GM23248 (cell line): ENCODE measurements around the gene MXI1. TPM values are rescaled to one million over a fixed set of nuclear protein-coding genes. Genes with fewer than 3 reads are reported as not detected.
"Not testable (repeated sequence)": the region's sequence is repeated elsewhere in the genome, so short reads cannot be mapped to it uniquely, and the experiment has no call there.

Experiments
- DNase-seq: peaks from one replicate; pipeline ENCODE4 v3.0.0-alpha.2; 2015
- H2AFZ ChIP-seq: fragments of 200-600 bp; sonication (generic); 2 replicates; pipeline ENCODE4 v1.6.1; 2016; ENCODE audit warnings: antibody characterized with exemption
- H3F3A ChIP-seq: fragments of 200-600 bp; sonication (generic); 2 replicates; pipeline ENCODE4 v1.6.1; 2016; ENCODE audit warnings: mild to moderate bottlenecking, antibody characterized with exemption, mixed run types; ENCODE audit not compliant: insufficient read depth
- H3K27ac ChIP-seq: fragments of 200-600 bp; sonication (generic); 2 replicates; pipeline ENCODE4 v1.5.1; 2016; ENCODE audit warnings: mild to moderate bottlenecking
- H3K27me3 ChIP-seq: fragments of 200-600 bp; sonication (generic); replicated peaks from 2 replicates; pipeline ENCODE4 v1.6.1; 2016; ENCODE audit warnings: mild to moderate bottlenecking; ENCODE audit not compliant: insufficient read depth
- H3K36me3 ChIP-seq: fragments of 200-600 bp; sonication (generic); 2 replicates; pipeline ENCODE4 v1.6.1; 2016; ENCODE audit warnings: low read depth, mild to moderate bottlenecking
- H3K4me1 ChIP-seq: fragments of 200-600 bp; sonication (generic); 2 replicates; pipeline ENCODE4 v1.6.1; 2016; ENCODE audit warnings: mild to moderate bottlenecking; ENCODE audit not compliant: insufficient read depth
- H3K4me2 ChIP-seq: fragments of 200-600 bp; sonication (generic); one replicate; pipeline ENCODE4 v1.6.1; 2016; ENCODE audit warnings: mild to moderate bottlenecking; ENCODE audit not compliant: unreplicated experiment
- H3K4me3 ChIP-seq: fragments of 200-600 bp; sonication (generic); 2 replicates; pipeline ENCODE4 v1.5.1; 2016; ENCODE audit warnings: mild to moderate bottlenecking
- H3K79me2 ChIP-seq: fragments of 200-600 bp; sonication (generic); 2 replicates; pipeline ENCODE4 v1.6.1; 2016; ENCODE audit warnings: mild to moderate bottlenecking; ENCODE audit not compliant: insufficient read depth
- H3K9ac ChIP-seq: fragments of 200-600 bp; sonication (generic); 2 replicates; pipeline ENCODE4 v1.6.1; 2016; ENCODE audit warnings: mild to moderate bottlenecking
- H3K9me2 ChIP-seq: fragments of 200-600 bp; sonication (generic); 2 replicates; pipeline ENCODE4 v1.6.1; 2016; ENCODE audit warnings: mixed run types, mild to moderate bottlenecking, moderate library complexity; ENCODE audit not compliant: insufficient read depth
- H3K9me3 ChIP-seq: fragments of 200-600 bp; sonication (generic); one replicate; pipeline ENCODE4 v1.6.1; 2017; ENCODE audit warnings: low read depth
- H4K20me1 ChIP-seq: fragments of 200-600 bp; sonication (generic); 2 replicates; pipeline ENCODE4 v1.6.0; 2016; ENCODE audit not compliant: insufficient read depth
- EZH2 ChIP-seq: fragments of 200-600 bp; sonication (generic); IDR thresholded peaks from 2 replicates; pipeline ENCODE4 v1.6.1; 2018; ENCODE audit warnings: antibody characterized with exemption, mild to moderate bottlenecking; ENCODE audit not compliant: insufficient read depth, poor library complexity, severe bottlenecking
- EZH2phosphoT487 ChIP-seq: fragments of 200-600 bp; sonication (generic); IDR thresholded peaks from 2 replicates; pipeline ENCODE4 v1.6.1; 2018; ENCODE audit warnings: antibody characterized with exemption, moderate library complexity, mild to moderate bottlenecking, low read depth; ENCODE audit not compliant: insufficient read depth
- WGBS, 2 experiments: methylation state at CpG; one replicate each; pipeline ENCODE4 v1.1.6; 2015 to 2017; ENCODE audit warnings: low lambda C conversion rate in 2 of 2, low coverage in 1 of 2; ENCODE audit errors: missing lambda C conversion rate in 2 of 2; 5-methylcytosine and 5-hydroxymethylcytosine counted together
- in situ Hi-C: fragments of 300-500 bp; cut with MboI; formaldehyde crosslinking; loops from 2 replicates; pipeline ENCODE4 v1.15.0; 2020
- polyA plus RNA-seq: library from polyadenylated mRNA; unstranded; fragments of >200 nt; fragmentation: Nextera tagmentation; extraction: Ambion mirVana; gene quantifications from 2 replicates; pipeline ENCODE4 v1.2.1, GENCODE V29; 2016
- total RNA-seq: library from RNA; depleted of rRNA; stranded (reverse); fragments of >200 nt; shearing (Covaris generic); gene quantifications from 2 replicates; pipeline ENCODE4 v1.2.3, GENCODE V29; 2014

The MXI1 gene
- total and polyA plus RNA-seq, 2 experiments from 2014 or later = 17.6 to 25.7 TPM

GRCh38 chr10:110242511-110242910, 35.1 kb downstream of the MXI1 start:
- no peaks in the 10 kb centered on the region for H3K36me3 ChIP-seq
- DNase-seq = no peak
- H3K79me2 ChIP-seq = peaks cover 39% of the 10 kb centered on the region
- no peaks in the 10 kb centered on the region for H3K9me3 ChIP-seq
- no peaks in the 10 kb centered on the region for H4K20me1 ChIP-seq
- H3K9me2 ChIP-seq = no peaks in the 10 kb centered on the region; the same call in 1 of the 2 replicates
- 98 to 100% methylated on average over 1 of the region's 1 CpG for WGBS, 2 experiments
- TF ChIP-seq EZH2phosphoT487 (no peak), EZH2 (no peak)
- in situ Hi-C loops = no loop called here
- no peak overlapping the region for H2AFZ ChIP-seq
- no peak overlapping the region for H3K4me3 ChIP-seq
- H3K27me3 ChIP-seq = no peaks in the 10 kb centered on the region
- no peak overlapping the region for H3K4me2 ChIP-seq
- H3K4me1 ChIP-seq = no peaks in the 10 kb centered on the region
- 0 out of 2 replicates have a peak, but pooled peaks cover 4% of the 10 kb centered on the region for H3F3A ChIP-seq
- H3K27ac ChIP-seq = no peak overlapping the region
- no peak overlapping the region for H3K9ac ChIP-seq

GRCh38 chr10:110244550-110244949, 37.1 kb downstream of the MXI1 start:
- no peaks in the 10 kb centered on the region for H3K4me1 ChIP-seq
- no peak for DNase-seq
- no peaks in the 10 kb centered on the region for H4K20me1 ChIP-seq
- no peak overlapping the region for H2AFZ ChIP-seq
- TF ChIP-seq EZH2phosphoT487 (no peak), EZH2 (no peak)
- H3K9ac ChIP-seq = no peak overlapping the region
- 0 out of 2 replicates have a peak, but pooled peaks cover 4% of the 10 kb centered on the region for H3F3A ChIP-seq
- in situ Hi-C loops = no loop called here
- H3K27me3 ChIP-seq = no peaks in the 10 kb centered on the region
- no peak overlapping the region for H3K4me3 ChIP-seq
- H3K4me2 ChIP-seq = no peak overlapping the region
- H3K9me3 ChIP-seq = no peaks in the 10 kb centered on the region
- no peaks in the 10 kb centered on the region for H3K36me3 ChIP-seq
- no peaks in the 10 kb centered on the region; the same call in 1 of the 2 replicates for H3K9me2 ChIP-seq
- 73 to 91% methylated on average over 3 of the region's 3 CpGs for WGBS, 2 experiments
- peaks cover 32% of the 10 kb centered on the region for H3K79me2 ChIP-seq
- H3K27ac ChIP-seq = no peak overlapping the region

GRCh38 chr10:110247833-110248232, 40.4 kb downstream of the MXI1 start:
- H3K27me3 ChIP-seq, H3K4me1 ChIP-seq, H3K79me2 ChIP-seq, H4K20me1 ChIP-seq, H3K9ac ChIP-seq, H3K4me2 ChIP-seq, H3K36me3 ChIP-seq, H3K4me3 ChIP-seq, H2AFZ ChIP-seq, in situ Hi-C loops, DNase-seq, H3K9me2 ChIP-seq, H3F3A ChIP-seq, H3K27ac ChIP-seq, H3K9me3 ChIP-seq: not testable (repeated sequence)
- WGBS, 2 experiments = 70 to 90% methylated on average over 4 to 5 of the region's 5 CpGs

- H3K27me3 ChIP-seq, H3K4me2 ChIP-seq, H2AFZ ChIP-seq, H4K20me1 ChIP-seq, H3K9ac ChIP-seq, DNase-seq, H3K4me1 ChIP-seq, H3K27ac ChIP-seq, in situ Hi-C loops, H3K4me3 ChIP-seq, H3K9me3 ChIP-seq, H3K79me2 ChIP-seq, H3F3A ChIP-seq, H3K9me2 ChIP-seq, H3K36me3 ChIP-seq: not testable (repeated sequence)
- WGBS, 2 experiments = 75 to 85% methylated on average over 1 of the region's 1 CpG
These were observed 42.1 kb downstream of the MXI1 start for GRCh38 chr10:110249489-110249888.

GRCh38 chr10:110251392-110251791, 44.0 kb downstream of the MXI1 start:
- WGBS, 2 experiments = 100% methylated on average over 1 of the region's 1 CpG

More at GRCh38 chr10:110251392-110251791, 44.0 kb downstream of the MXI1 start:
- H3K27ac ChIP-seq, H3K9ac ChIP-seq, H3K27me3 ChIP-seq, H3K4me1 ChIP-seq, H3K4me2 ChIP-seq, DNase-seq, H3K9me2 ChIP-seq, in situ Hi-C loops, H2AFZ ChIP-seq, H3K79me2 ChIP-seq, H3K36me3 ChIP-seq, H3K9me3 ChIP-seq, H3F3A ChIP-seq, H4K20me1 ChIP-seq, H3K4me3 ChIP-seq: not testable (repeated sequence)
